ENCODE data around the gene GCLM. TPM values are rescaled to one million over a fixed set of nuclear protein-coding genes. Genes with fewer than 3 reads are reported as not detected.
A peak's percentile ranks its signal among the peaks of the same experiment; 100 is the strongest.

The GCLM gene
- total and polyA plus RNA-seq, 4 experiments from 2014 or later: 11.4 to 32.8 (median 24.4) TPM

- Histone ChIP-seq H3K27ac (ENCODE audit: low read depth, low read length) (no peak overlapping the region), H3K4me1 (ENCODE audit: insufficient read depth, low read length) (peaks cover 45% of the 10 kb centered on the region), H3K4me3 (ENCODE audit: low read length in 2 of 2) (no peak overlapping the region), H3K36me3 (ENCODE audit: insufficient read depth, low read length) (no peaks in the 10 kb centered on the region), H3K9me3 (ENCODE audit: control insufficient read depth in 1 of 2, low read length in 2 of 2) (no peaks in the 10 kb centered on the region), H3K27me3 (ENCODE audit: insufficient read depth, low read length) (no peaks in the 10 kb centered on the region)
- intact Hi-C loops (cut with micrococcal nuclease): loop anchor here (2.0 to 10.0 kb wide), 5 partner anchors 511 to 1165 kb away; partner anchors contain the start of genes ABCD3, ALG14, CCDC18 and DR1
- H3K27ac Mint-ChIP-seq: peak overlapping the region in 5 of 7 donors; percentile 57 to 83 (median 66)
- peaks cover 36 to 49% (median 41%) of the 10 kb centered on the region in 4 donors for H3K4me1 Mint-ChIP-seq
- CTCF ChIA-PET (ENCODE audit: partially characterized antibody): interaction anchor here (1.4 to 1.8 kb wide), 3 partner anchors 21 to 278 kb away, joined by 4 to 7 read pairs (median 5); no protein-coding TSS in a partner anchor
- H3K36me3 Mint-ChIP-seq: peaks cover 0 to 4% of the 10 kb centered on the region in 2 donors
- H3K4me3 Mint-ChIP-seq: peak overlapping the region; percentile 63 to 91 (median 73)
- no peaks in the 10 kb centered on the region for H3K9me3 Mint-ChIP-seq
- no peak for DNase-seq
- POLR2A ChIA-PET (ENCODE audit: partially characterized antibody): interaction anchor here (3.9 kb wide), 2 partner anchors 28 to 61 kb away, joined by 61 to 78 read pairs; partner anchors contain the start of gene DNTTIP2
- no peaks in the 10 kb centered on the region for H3K27me3 Mint-ChIP-seq
Measured at GRCh38 chr1:93907718-93908117, 1.5 kb downstream of the GCLM start.

GRCh38 chr1:93906480-93906879 lies 2.8 kb downstream of the GCLM start:
- intact Hi-C loops (cut with micrococcal nuclease): loop anchor here (10.0 kb wide), 1 partner anchor 722 kb away; the partner anchor contains the start of genes CCDC18 and TMED5
- DNase-seq: no peak
- H3K4me1 ChIP-seq (ENCODE audit: insufficient read depth, low read length): peaks cover 45% of the 10 kb centered on the region
- no peaks in the 10 kb centered on the region for H3K9me3 Mint-ChIP-seq
- no peaks in the 10 kb centered on the region for H3K36me3 ChIP-seq (ENCODE audit: insufficient read depth, low read length)
- ChIA-PET POLR2A (ENCODE audit: partially characterized antibody) (no interaction called here), CTCF (ENCODE audit: partially characterized antibody) (no interaction called here)
- H3K4me1 Mint-ChIP-seq: peaks cover 38 to 49% (median 42%) of the 10 kb centered on the region in 4 donors
- H3K27ac ChIP-seq (ENCODE audit: low read depth, low read length): no peak overlapping the region
- H3K27me3 Mint-ChIP-seq: no peaks in the 10 kb centered on the region
- no peak overlapping the region for H3K4me3 ChIP-seq (ENCODE audit: low read length in 2 of 2)
- H3K9me3 ChIP-seq (ENCODE audit: control insufficient read depth in 1 of 2, low read length in 2 of 2): no peaks in the 10 kb centered on the region
- H3K4me3 Mint-ChIP-seq: peak overlapping the region in 2 of 8 donors; percentile 1 to 44
- peaks cover 3 to 4% of the 10 kb centered on the region in 2 donors for H3K36me3 Mint-ChIP-seq
- H3K27me3 ChIP-seq (ENCODE audit: insufficient read depth, low read length): no peaks in the 10 kb centered on the region
- H3K27ac Mint-ChIP-seq: peak overlapping the region in 5 of 7 donors; percentile 34 to 89 (median 44)

GRCh38 chr1:93905734-93906133 lies 3.5 kb downstream of the GCLM start:
- ChIA-PET POLR2A (ENCODE audit: partially characterized antibody) (no interaction called here), CTCF (ENCODE audit: partially characterized antibody) (no interaction called here)
- H3K36me3 ChIP-seq (ENCODE audit: insufficient read depth, low read length): peaks cover under 1% of the 10 kb centered on the region
- Mint-ChIP-seq H3K4me3 (peak overlapping the region in 1 of 8 donors; percentile 53), H3K27me3 (no peaks in the 10 kb centered on the region), H3K9me3 (no peaks in the 10 kb centered on the region), H3K36me3 (peaks cover 9% of the 10 kb centered on the region in 2 donors), H3K4me1 (peaks cover 38 to 49% (median 42%) of the 10 kb centered on the region in 4 donors), H3K27ac (peak overlapping the region in 4 of 7 donors; percentile 11 to 54 (median 46))
- H3K4me3 ChIP-seq (ENCODE audit: low read length in 2 of 2): no peak overlapping the region
- H3K9me3 ChIP-seq (ENCODE audit: control insufficient read depth in 1 of 2, low read length in 2 of 2): no peaks in the 10 kb centered on the region
- no peak overlapping the region for H3K27ac ChIP-seq (ENCODE audit: low read depth, low read length)
- H3K4me1 ChIP-seq (ENCODE audit: insufficient read depth, low read length): peaks cover 45% of the 10 kb centered on the region
- no peak for DNase-seq
- intact Hi-C loops (cut with micrococcal nuclease): loop anchor here (10.0 kb wide), 1 partner anchor 721 kb away; the partner anchor contains the start of genes CCDC18 and TMED5
- H3K27me3 ChIP-seq (ENCODE audit: insufficient read depth, low read length): no peaks in the 10 kb centered on the region

- Histone ChIP-seq H3K36me3 (ENCODE audit: insufficient read depth, low read length) (peaks cover 8% of the 10 kb centered on the region), H3K4me3 (ENCODE audit: low read length in 2 of 2) (no peak overlapping the region), H3K9me3 (ENCODE audit: control insufficient read depth in 1 of 2, low read length in 2 of 2) (no peaks in the 10 kb centered on the region), H3K27me3 (ENCODE audit: insufficient read depth, low read length) (no peaks in the 10 kb centered on the region), H3K27ac (ENCODE audit: low read depth, low read length) (no peak overlapping the region), H3K4me1 (ENCODE audit: insufficient read depth, low read length) (peaks cover 44% of the 10 kb centered on the region)
- peaks cover 11 to 12% of the 10 kb centered on the region in 2 donors for H3K36me3 Mint-ChIP-seq
- peaks cover 35 to 47% (median 40%) of the 10 kb centered on the region in 4 donors for H3K4me1 Mint-ChIP-seq
- H3K4me3 Mint-ChIP-seq: peak overlapping the region in 6 of 8 donors; percentile 46 to 78 (median 67)
- DNase-seq: no peak
- POLR2A ChIA-PET (ENCODE audit: partially characterized antibody): interaction anchor here (1.2 to 1.5 kb wide), 3 partner anchors 26 to 59 kb away, joined by 3 to 11 read pairs (median 8); partner anchors contain the start of gene DNTTIP2
- CTCF ChIA-PET (ENCODE audit: partially characterized antibody): interaction anchor here (0.9 to 1.0 kb wide), 2 partner anchors 59 to 61 kb away, joined by 3 to 4 read pairs; no protein-coding TSS in a partner anchor
- intact Hi-C loops (cut with micrococcal nuclease): loop anchor here (10.0 kb wide), 1 partner anchor 720 kb away; the partner anchor contains the start of genes CCDC18 and TMED5
- H3K9me3 Mint-ChIP-seq: no peaks in the 10 kb centered on the region
- H3K27ac Mint-ChIP-seq: peak overlapping the region; percentile 56 to 90 (median 75)
- H3K27me3 Mint-ChIP-seq: no peaks in the 10 kb centered on the region
Measured at GRCh38 chr1:93905051-93905450, 4.2 kb downstream of the GCLM start.

- ChIA-PET POLR2A (ENCODE audit: partially characterized antibody) (interaction anchor here (0.7 to 1.5 kb wide), 4 partner anchors 25 to 1169 kb away, joined by 3 to 11 read pairs (median 6); partner anchors contain the start of gene DNTTIP2), CTCF (ENCODE audit: partially characterized antibody) (interaction anchor here (0.9 to 1.0 kb wide), 2 partner anchors 58 to 60 kb away, joined by 3 to 4 read pairs; no protein-coding TSS in a partner anchor)
- H3K9me3 ChIP-seq (ENCODE audit: control insufficient read depth in 1 of 2, low read length in 2 of 2): no peaks in the 10 kb centered on the region
- peak overlapping the region; percentile 26 to 90 (median 75) for H3K27ac Mint-ChIP-seq
- DNase-seq: peak in 4 of 5 donors; percentile 14 to 31 (median 18)
- no peaks in the 10 kb centered on the region for H3K9me3 Mint-ChIP-seq
- H3K4me3 ChIP-seq (ENCODE audit: low read length in 2 of 2): no peak overlapping the region
- peak overlapping the region; percentile 27 to 78 (median 67) for H3K4me3 Mint-ChIP-seq
- H3K4me1 Mint-ChIP-seq: peaks cover 32 to 42% (median 36%) of the 10 kb centered on the region in 4 donors
- H3K36me3 ChIP-seq (ENCODE audit: insufficient read depth, low read length): peaks cover 10% of the 10 kb centered on the region
- H3K27me3 Mint-ChIP-seq: no peaks in the 10 kb centered on the region
- peaks cover 41% of the 10 kb centered on the region for H3K4me1 ChIP-seq (ENCODE audit: insufficient read depth, low read length)
- peak overlapping the region; percentile 47 for H3K27ac ChIP-seq (ENCODE audit: low read depth, low read length)
- peaks cover 15 to 16% of the 10 kb centered on the region in 2 donors for H3K36me3 Mint-ChIP-seq
- H3K27me3 ChIP-seq (ENCODE audit: insufficient read depth, low read length): no peaks in the 10 kb centered on the region
- intact Hi-C loops (cut with micrococcal nuclease): loop anchor here (10.0 kb wide), 1 partner anchor 719 kb away; the partner anchor contains the start of genes CCDC18 and TMED5
Measured at GRCh38 chr1:93904228-93904627, 5.0 kb downstream of the GCLM start.

GRCh38 chr1:93900723-93901504 lies 8.3 kb downstream of the GCLM start:
- H3K27me3 ChIP-seq (ENCODE audit: insufficient read depth, low read length): no peaks in the 10 kb centered on the region
- Mint-ChIP-seq H3K9me3 (no peaks in the 10 kb centered on the region), H3K4me1 (peaks cover 16 to 19% (median 18%) of the 10 kb centered on the region in 4 donors), H3K27ac (no peak overlapping the region), H3K36me3 (peaks cover 18 to 25% of the 10 kb centered on the region in 2 donors), H3K27me3 (no peaks in the 10 kb centered on the region), H3K4me3 (no peak overlapping the region)
- H3K4me3 ChIP-seq (ENCODE audit: low read length in 2 of 2): no peak overlapping the region
- peaks cover 18% of the 10 kb centered on the region for H3K4me1 ChIP-seq (ENCODE audit: insufficient read depth, low read length)
- H3K36me3 ChIP-seq (ENCODE audit: insufficient read depth, low read length): peaks cover 19% of the 10 kb centered on the region
- no peak for DNase-seq
- H3K9me3 ChIP-seq (ENCODE audit: control insufficient read depth in 1 of 2, low read length in 2 of 2): no peaks in the 10 kb centered on the region
- ChIA-PET CTCF (ENCODE audit: partially characterized antibody) (interaction anchor here (1.0 kb wide), 1 partner anchor 9 kb away, joined by 3 read pairs; no protein-coding TSS in a partner anchor), POLR2A (ENCODE audit: partially characterized antibody) (interaction anchor here (0.6 kb wide), 1 partner anchor 18 kb away, joined by 3 read pairs; no protein-coding TSS in a partner anchor)
- intact Hi-C loops (cut with micrococcal nuclease): loop anchor here (10.0 kb wide), 1 partner anchor 716 kb away; the partner anchor contains the start of genes CCDC18 and TMED5
- H3K27ac ChIP-seq (ENCODE audit: low read depth, low read length): no peak overlapping the region

Measured in CD4-positive, alpha-beta memory T cell (primary cell).